Measurements from ENCODE around the gene TEC.
"Not testable (repeated sequence)": the region's sequence is repeated elsewhere in the genome, so short reads cannot be mapped to it uniquely, and the experiment has no call there.

The TEC gene

GRCh38 chr4:48167538-48168263, 101.9 kb downstream of the TEC start:
- DNase-seq (ENCODE audit: low read depth, low spot score) = no peak

GRCh38 chr4:48164561-48164960, 105.1 kb downstream of the TEC start:
- DNase-seq (ENCODE audit: low read depth, low spot score) = not testable (repeated sequence)

- DNase-seq (ENCODE audit: low read depth, low spot score) = no peak
Observed at GRCh38 chr4:48163746-48164145, 105.9 kb downstream of the TEC start.

GRCh38 chr4:48162162-48162561, 107.5 kb downstream of the TEC start:
- DNase-seq (ENCODE audit: low read depth, low spot score) = no peak

GRCh38 chr4:48157271-48157670, 112.4 kb downstream of the TEC start:
- no peak for DNase-seq (ENCODE audit: low read depth, low spot score)

GRCh38 chr4:48156423-48156822, 113.2 kb downstream of the TEC start:
- no peak for DNase-seq (ENCODE audit: low read depth, low spot score)

- DNase-seq (ENCODE audit: low read depth, low spot score) = no peak
Observed at GRCh38 chr4:48153791-48154550, 115.7 kb downstream of the TEC start.

GRCh38 chr4:48152259-48152658, 117.4 kb downstream of the TEC start:
- no peak for DNase-seq (ENCODE audit: low read depth, low spot score)

- no peak for DNase-seq (ENCODE audit: low read depth, low spot score)
Observed at GRCh38 chr4:48149827-48150370, 119.7 kb downstream of the TEC start.

GRCh38 chr4:48147621-48148020, 122.0 kb downstream of the TEC start:
- no peak for DNase-seq (ENCODE audit: low read depth, low spot score)

GRCh38 chr4:48141048-48141447, 128.6 kb downstream of the TEC start:
- DNase-seq (ENCODE audit: low read depth, low spot score) = no peak

GRCh38 chr4:48139691-48140090, 129.9 kb downstream of the TEC start:
- DNase-seq (ENCODE audit: low read depth, low spot score) = no peak

- DNase-seq (ENCODE audit: low read depth, low spot score) = no peak
Observed at GRCh38 chr4:48138936-48139335, 130.7 kb downstream of the TEC start.

GRCh38 chr4:48138511-48138910, 131.1 kb downstream of the TEC start:
- no peak for DNase-seq (ENCODE audit: low read depth, low spot score)

- DNase-seq (ENCODE audit: low read depth, low spot score) = no peak
Observed at GRCh38 chr4:48137846-48138245, 131.8 kb downstream of the TEC start.

GRCh38 chr4:48134081-48134480, 135.6 kb downstream of the TEC start, which contains the start of gene TXK:
Gene TXK (minus strand): TSS chr4:48134250. CDS start chr4:48134170, 80 bp downstream.
- DNase-seq (ENCODE audit: low read depth, low spot score) = no peak

- no peak for DNase-seq (ENCODE audit: low read depth, low spot score)
Observed at GRCh38 chr4:48133669-48134068, 136.0 kb downstream of the TEC start.

- DNase-seq (ENCODE audit: low read depth, low spot score) = no peak
Observed at GRCh38 chr4:48131736-48132135, 137.9 kb downstream of the TEC start.

- DNase-seq (ENCODE audit: low read depth, low spot score) = no peak
Observed at GRCh38 chr4:48130100-48130499, 139.5 kb downstream of the TEC start.

- DNase-seq (ENCODE audit: low read depth, low spot score) = peak; percentile 9
Observed at GRCh38 chr4:48129307-48130014, 140.2 kb downstream of the TEC start.

GRCh38 chr4:48127682-48128404, 141.8 kb downstream of the TEC start:
- DNase-seq (ENCODE audit: low read depth, low spot score) = peak; percentile 41
